Common myeloid progenitor, CD34-positive (primary cell): ENCODE measurements around the gene HBS1L.

Source experiments
- CTCF ChIA-PET: fragments of 350-600 bp; sonication (Branson Sonifier 250); formaldehyde crosslinking; loops from one replicate; lab custom pipeline; 2021; ENCODE audit warnings: antibody characterized with exemption; lab: Charles Lee
- POLR2A ChIA-PET: fragments of 350-600 bp; sonication (Branson Sonifier 250); formaldehyde crosslinking; loops from one replicate; lab custom pipeline; 2021; ENCODE audit warnings: antibody characterized with exemption; lab: Charles Lee
- DNase-seq, 3 donors: peaks; one replicate each; pipeline versions ENCODE4 v3.0.0 to v3.0.0-alpha.2; 2013
- H3K27ac ChIP-seq, 2 experiments: 1 replicate in 1 of 2; 2 replicates in 1 of 2; pipeline ENCODE4 v1.7.0; 2013; ENCODE audit warnings: inconsistent platforms in 2 of 2, low read length in 2 of 2, mild to moderate bottlenecking in 2 of 2, low read depth in 1 of 2, moderate library complexity in 1 of 2; ENCODE audit not compliant: severe bottlenecking in 2 of 2, insufficient read depth in 1 of 2, poor library complexity in 1 of 2
- H3K27me3 ChIP-seq, 5 experiments: replicated peaks in 2 of 5; 1 replicate in 3 of 5; 2 replicates in 2 of 5; pipeline versions ENCODE4 v1.6.1 to v1.7.0; 2013; ENCODE audit warnings: low read length in 4 of 5, mild to moderate bottlenecking in 2 of 5, moderate library complexity in 2 of 5, inconsistent platforms in 1 of 5; ENCODE audit not compliant: insufficient read depth in 5 of 5, control insufficient read depth in 4 of 5
- H3K36me3 ChIP-seq, 4 experiments: 1 replicate in 2 of 4; 2 replicates in 2 of 4; pipeline versions ENCODE4 v1.6.1 to v1.7.0; 2013; ENCODE audit warnings: low read length in 3 of 4, control low read depth in 1 of 4, mild to moderate bottlenecking in 1 of 4; ENCODE audit not compliant: control insufficient read depth in 4 of 4, insufficient read depth in 4 of 4
- H3K4me1 ChIP-seq, 4 experiments: 1 replicate in 3 of 4; 2 replicates in 1 of 4; pipeline versions ENCODE4 v1.6.1 to v1.7.1; 2013; ENCODE audit warnings: low read length in 3 of 4, mild to moderate bottlenecking in 3 of 4, control low read depth in 1 of 4, inconsistent platforms in 1 of 4, moderate library complexity in 1 of 4; ENCODE audit not compliant: control insufficient read depth in 4 of 4, insufficient read depth in 4 of 4; ENCODE audit errors: control extremely low read depth in 1 of 4
- H3K4me3 ChIP-seq, 7 experiments: 1 replicate in 4 of 7; 2 replicates in 3 of 7; pipeline versions ENCODE4 v1.5.1 to v1.7.0; 2013; ENCODE audit warnings: mild to moderate bottlenecking in 7 of 7, low read length in 6 of 7, moderate library complexity in 6 of 7, inconsistent platforms in 2 of 7, low read depth in 2 of 7, control low read depth in 1 of 7; ENCODE audit not compliant: insufficient read depth in 4 of 7, control insufficient read depth in 1 of 7; ENCODE audit errors: extremely low read depth in 1 of 7
- H3K9me3 ChIP-seq, 5 experiments: 1 replicate in 4 of 5; 2 replicates in 1 of 5; pipeline versions ENCODE4 v1.6.1 to v1.7.1; 2013; ENCODE audit warnings: low read length in 4 of 5, mild to moderate bottlenecking in 2 of 5, inconsistent platforms in 1 of 5, low read depth in 1 of 5, moderate library complexity in 1 of 5; ENCODE audit not compliant: control insufficient read depth in 4 of 5, insufficient read depth in 2 of 5; ENCODE audit errors: control extremely low read depth in 1 of 5
- WGBS: methylation state at CpG from one replicate; pipeline ENCODE4 v1.1.5; 2013; ENCODE audit not compliant: insufficient coverage; 5-methylcytosine and 5-hydroxymethylcytosine counted together

HBS1L gene

DNA sequence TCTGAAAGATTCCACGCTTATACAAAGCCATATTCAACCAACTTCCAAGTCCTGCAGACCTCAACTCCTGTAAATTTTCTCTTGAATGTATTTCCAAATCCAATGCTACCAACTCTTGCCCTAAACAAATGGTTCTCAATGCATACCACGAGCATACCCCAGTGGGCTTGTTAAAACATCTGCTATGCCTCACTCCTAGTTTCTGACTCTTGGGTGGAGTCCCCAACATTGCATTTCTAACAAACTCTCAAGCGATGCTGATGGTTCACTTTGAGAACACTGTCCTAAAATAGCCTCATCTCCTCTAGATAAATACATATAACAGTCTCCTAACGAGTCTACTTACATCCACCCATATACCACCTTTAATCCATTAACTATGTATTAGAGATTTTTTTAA, 7.3 kb downstream of the HBS1L start:
- peaks cover 4 to 10% (median 9%) of the 10 kb centered on the region in 4 experiments for H3K4me1 ChIP-seq
- POLR2A ChIA-PET: no interaction called here
- H3K27ac ChIP-seq: no peak overlapping the region
- H3K27me3 ChIP-seq: no peaks in the 10 kb centered on the region
- WGBS: 93% methylated on average over 4 of the region's 4 CpGs
- H3K4me3 ChIP-seq: no peak overlapping the region
- no peaks in the 10 kb centered on the region for H3K9me3 ChIP-seq
- H3K36me3 ChIP-seq: peaks cover 9 to 32% (median 23%) of the 10 kb centered on the region in 4 experiments
- no peak for DNase-seq
- CTCF ChIA-PET: interaction anchor here (1.2 to 1.6 kb wide), 2 partner anchors 12 to 41 kb away, joined by 3 read pairs; no protein-coding TSS in a partner anchor

- H3K27me3 ChIP-seq: no peaks in the 10 kb centered on the region
- DNase-seq: no peak
- ChIA-PET POLR2A (interaction anchor here (1.5 kb wide), 1 partner anchor 8 kb away, joined by 3 read pairs; no protein-coding TSS in a partner anchor), CTCF (interaction anchor here (0.7 to 1.6 kb wide), 4 partner anchors 12 to 234 kb away, joined by 3 to 5 read pairs (median 3); no protein-coding TSS in a partner anchor)
- 88% methylated on average over 1 of the region's 2 CpGs for WGBS
- H3K4me3 ChIP-seq: no peak overlapping the region
- no peak overlapping the region for H3K27ac ChIP-seq
- peaks cover 9 to 36% (median 23%) of the 10 kb centered on the region in 4 experiments for H3K36me3 ChIP-seq
- no peaks in the 10 kb centered on the region for H3K9me3 ChIP-seq
- H3K4me1 ChIP-seq: peaks cover 4 to 9% (median 8%) of the 10 kb centered on the region in 4 experiments
Observed at GRCh38 chr6:135046912-135047311, 7.7 kb downstream of the HBS1L start.

GRCh38 chr6:135044639-135045038, 10.0 kb downstream of the HBS1L start:
- no peaks in the 10 kb centered on the region for H3K9me3 ChIP-seq
- POLR2A ChIA-PET: no interaction called here
- no peaks in the 10 kb centered on the region for H3K27me3 ChIP-seq
- no CpG with 5 or more reads among the region's 3 CpGs for WGBS
- H3K4me1 ChIP-seq: peaks cover 4 to 9% (median 8%) of the 10 kb centered on the region in 4 experiments
- H3K36me3 ChIP-seq: peaks cover 11 to 36% (median 20%) of the 10 kb centered on the region in 4 experiments
- peak overlapping the region in 1 of 7 experiments; percentile 23 for H3K4me3 ChIP-seq
- peak in 2 of 3 donors; percentile 7 to 8 for DNase-seq
- CTCF ChIA-PET: no interaction called here
- H3K27ac ChIP-seq: no peak overlapping the region

DNA sequence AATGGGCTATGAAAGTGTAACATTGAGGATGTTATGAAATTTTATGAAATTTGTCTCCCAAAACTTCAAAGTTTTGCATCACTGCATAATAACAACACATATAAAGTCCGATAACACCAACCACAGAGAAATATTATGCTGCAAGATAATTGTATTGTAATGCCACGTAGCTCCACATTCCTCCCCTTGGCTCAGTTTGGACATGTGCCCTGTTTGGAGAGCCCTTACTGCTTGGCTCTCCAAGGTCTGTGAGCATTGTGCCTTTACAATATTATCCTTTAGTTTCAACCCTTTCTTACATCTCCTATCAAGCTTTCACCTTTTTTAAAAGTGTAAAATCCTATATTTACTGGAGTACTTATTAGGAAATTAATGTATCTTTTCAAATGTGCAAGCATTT, 10.8 kb downstream of the HBS1L start:
- CTCF ChIA-PET: interaction anchor here (0.8 kb wide), 1 partner anchor 46 kb away, joined by 4 read pairs; no protein-coding TSS in a partner anchor
- peak in 1 of 3 donors; percentile 8 for DNase-seq
- Histone ChIP-seq H3K4me3 (no peak overlapping the region), H3K9me3 (no peaks in the 10 kb centered on the region), H3K4me1 (peaks cover 4 to 9% (median 8%) of the 10 kb centered on the region in 4 experiments), H3K27ac (no peak overlapping the region), H3K27me3 (no peaks in the 10 kb centered on the region), H3K36me3 (peaks cover 11 to 38% (median 22%) of the 10 kb centered on the region in 4 experiments)
- POLR2A ChIA-PET: no interaction called here
- WGBS: no CpG with 5 or more reads among the region's 2 CpGs

- POLR2A ChIA-PET: no interaction called here
- no peak for DNase-seq
- Histone ChIP-seq H3K27me3 (no peaks in the 10 kb centered on the region), H3K9me3 (no peaks in the 10 kb centered on the region), H3K36me3 (peaks cover 12 to 36% (median 21%) of the 10 kb centered on the region in 4 experiments), H3K27ac (no peak overlapping the region), H3K4me3 (no peak overlapping the region), H3K4me1 (peaks cover 4 to 9% (median 8%) of the 10 kb centered on the region in 4 experiments)
- CTCF ChIA-PET: interaction anchor here (0.8 kb wide), 1 partner anchor 46 kb away, joined by 4 read pairs; no protein-coding TSS in a partner anchor
- WGBS: 100% methylated on average over 1 of the region's 3 CpGs
Observed at GRCh38 chr6:135043364-135043763, 11.3 kb downstream of the HBS1L start.

DNA sequence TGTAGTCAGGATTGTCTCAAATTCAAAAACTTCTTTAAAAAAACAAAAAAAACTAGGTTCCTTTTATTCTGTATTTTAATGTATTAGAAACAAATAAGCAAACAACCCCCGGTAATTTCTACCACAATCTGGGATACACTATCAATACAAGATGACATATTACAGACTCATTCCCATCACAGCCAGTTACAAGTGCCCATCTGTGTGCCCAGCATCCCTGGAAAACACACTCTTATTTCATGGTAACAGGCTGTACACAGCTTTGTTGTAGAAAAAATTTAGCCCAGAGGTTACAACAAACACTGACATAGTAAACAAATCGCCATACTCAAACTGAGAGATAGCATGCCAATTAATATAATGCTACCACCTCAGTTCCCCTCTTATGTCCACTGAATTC, 16.3 kb downstream of the HBS1L start:
- no peak for DNase-seq
- Histone ChIP-seq H3K27ac (no peak overlapping the region), H3K9me3 (no peaks in the 10 kb centered on the region), H3K36me3 (peaks cover 11 to 46% (median 27%) of the 10 kb centered on the region in 4 experiments), H3K4me1 (peaks cover 0 to 4% (median 0%) of the 10 kb centered on the region in 4 experiments), H3K27me3 (no peaks in the 10 kb centered on the region), H3K4me3 (no peak overlapping the region)
- POLR2A ChIA-PET: no interaction called here
- CTCF ChIA-PET: interaction anchor here (1.8 to 2.1 kb wide), 2 partner anchors 8 to 10 kb away, joined by 4 to 6 read pairs; no protein-coding TSS in a partner anchor
- WGBS: no CpG with 5 or more reads among the region's 2 CpGs

DNA sequence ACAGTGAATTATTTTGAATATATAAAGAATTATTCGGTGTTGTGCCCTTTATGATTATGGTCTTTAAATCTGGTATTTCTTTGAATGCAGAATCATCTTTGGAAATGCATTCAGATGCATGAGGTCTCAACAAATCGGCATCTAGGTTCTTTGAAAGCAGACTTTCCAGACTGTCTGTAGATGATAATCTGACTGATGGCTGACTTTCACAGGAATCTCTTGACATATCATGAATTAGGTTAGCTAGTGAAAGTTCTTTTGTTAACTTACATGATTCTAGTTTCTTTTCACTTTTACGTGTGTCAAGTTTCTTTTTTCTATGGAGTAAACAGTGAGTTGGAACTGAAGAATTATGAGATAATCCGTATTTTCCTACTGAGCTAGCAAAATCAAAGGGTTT, 17.1 kb downstream of the HBS1L start:
- CTCF ChIA-PET: interaction anchor here (0.8 to 2.1 kb wide), 4 partner anchors 9 to 147 kb away, joined by 3 to 5 read pairs (median 4); no protein-coding TSS in a partner anchor
- POLR2A ChIA-PET: no interaction called here
- DNase-seq: no peak
- 100% methylated on average over 2 of the region's 4 CpGs for WGBS
- no peaks in the 10 kb centered on the region for H3K9me3 ChIP-seq
- no peaks in the 10 kb centered on the region for H3K27me3 ChIP-seq
- no peak overlapping the region for H3K27ac ChIP-seq
- no peak overlapping the region for H3K4me3 ChIP-seq
- no peaks in the 10 kb centered on the region for H3K4me1 ChIP-seq
- H3K36me3 ChIP-seq: peaks cover 5 to 46% (median 29%) of the 10 kb centered on the region in 4 experiments
